Calu3 (cell line): Measurements from ENCODE around the gene SLCO2B1. TPM values are rescaled to one million over a fixed set of nuclear protein-coding genes. Genes with fewer than 3 reads are reported as not detected.

Source experiments
- BruUV-seq: library from RNA; stranded (reverse); fragments of 400-500 nt; replicated peaks from 2 replicates; lab custom pipeline; 2021; lab: Mats Ljungman, UMichigan
- CTCF ChIA-PET: fragments of 300-600 bp; sonication (Branson Sonifier 250); formaldehyde crosslinking; loops from one replicate; lab custom pipeline; 2022; ENCODE audit warnings: antibody characterized with exemption; lab: Charles Lee
- DNase-seq: peaks from one replicate; pipeline ENCODE4 v3.0.0; 2022
- H3K27ac Mint-ChIP-seq: one replicate; pipeline ENCODE4 v1.8.0; 2022; ENCODE audit warnings: mixed read lengths; ENCODE audit not compliant: unreplicated experiment
- H3K27me3 Mint-ChIP-seq: one replicate; pipeline ENCODE4 v1.8.0; 2022; ENCODE audit warnings: mixed read lengths; ENCODE audit not compliant: unreplicated experiment
- H3K36me3 Mint-ChIP-seq: one replicate; pipeline ENCODE4 v1.8.0; 2022; ENCODE audit warnings: mild to moderate bottlenecking, moderate library complexity, mixed read lengths; ENCODE audit not compliant: insufficient read depth, unreplicated experiment
- H3K4me1 Mint-ChIP-seq: one replicate; pipeline ENCODE4 v1.8.0; 2022; ENCODE audit warnings: mild to moderate bottlenecking, low read depth, mixed read lengths; ENCODE audit not compliant: unreplicated experiment
- H3K4me3 Mint-ChIP-seq: one replicate; pipeline ENCODE4 v1.8.0; 2022; ENCODE audit warnings: mild to moderate bottlenecking, low read depth, moderate library complexity, mixed read lengths; ENCODE audit not compliant: unreplicated experiment
- H3K9me3 Mint-ChIP-seq: one replicate; pipeline ENCODE4 v1.8.0; 2022; ENCODE audit warnings: low read depth, mixed read lengths; ENCODE audit not compliant: unreplicated experiment
- CTCF ChIP-seq: fragments of 200-600 bp; IDR thresholded peaks from one replicate; pipeline ENCODE4 v1.8.0; 2022; ENCODE audit warnings: antibody characterized with exemption; ENCODE audit not compliant: unreplicated experiment
- intact Hi-C: fragments of 100-400 bp; cut with micrococcal nuclease; formaldehyde crosslinking; loops from one replicate; pipeline ENCODE4 v1.10.0; 2022; ENCODE audit not compliant: unreplicated experiment
- total RNA-seq: library from RNA; stranded (reverse); gene quantifications from 2 replicates; pipeline ENCODE4 v1.2.3, GENCODE V29; 2022

The SLCO2B1 gene
- total RNA-seq, 1 experiment from 2014 or later: 0.31 TPM

DNA sequence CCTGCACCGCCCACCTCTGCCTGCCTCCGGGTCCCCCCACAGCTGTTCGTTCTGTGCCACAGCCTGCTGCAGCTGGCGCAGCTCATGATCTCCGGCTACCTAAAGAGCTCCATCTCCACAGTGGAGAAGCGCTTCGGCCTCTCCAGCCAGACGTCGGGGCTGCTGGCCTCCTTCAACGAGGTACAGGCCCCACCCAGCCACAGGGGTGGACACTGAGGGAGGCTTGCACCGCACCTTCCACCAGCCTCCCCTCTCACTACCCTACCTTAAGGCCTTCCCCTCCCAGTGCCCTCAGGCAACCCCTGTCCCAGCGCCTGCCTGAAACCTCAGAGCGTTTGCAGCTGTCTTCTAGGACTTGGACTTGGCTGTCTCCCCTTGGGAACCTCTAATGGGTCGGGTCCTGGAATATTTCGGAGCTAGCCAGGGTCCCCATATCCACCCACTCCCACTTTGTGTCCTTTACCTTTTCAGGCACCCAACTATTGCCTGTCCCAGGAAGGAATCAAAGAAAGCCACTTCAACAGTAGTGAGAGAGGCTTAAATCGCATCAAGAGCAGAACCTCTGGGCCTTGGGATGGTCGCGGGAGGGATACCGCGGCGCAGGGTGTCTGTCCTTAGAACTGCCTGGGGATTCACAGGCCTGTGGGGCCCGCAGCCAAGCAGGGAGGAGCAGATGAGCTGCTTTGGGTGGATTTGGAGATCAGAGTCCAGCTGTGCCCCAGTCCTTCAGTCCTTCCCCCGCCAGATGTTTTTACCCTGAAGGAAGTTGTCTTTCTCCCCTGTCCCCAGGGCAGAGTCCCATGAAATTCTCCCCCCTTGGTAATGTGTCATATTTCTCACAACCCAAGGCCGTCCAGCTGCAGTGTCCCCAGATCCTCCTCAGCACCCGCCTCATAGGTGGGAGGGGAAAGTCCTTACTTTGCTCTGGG is 13.3 kb downstream of the SLCO2B1 start:
- Mint-ChIP-seq H3K9me3 (peaks cover 6% of the 10 kb centered on the region), H3K27ac (no peak overlapping the region), H3K27me3 (peaks cover 41% of the 10 kb centered on the region), H3K36me3 (no peaks in the 10 kb centered on the region), H3K4me3 (no peak overlapping the region), H3K4me1 (peaks cover 17% of the 10 kb centered on the region)
- CTCF ChIA-PET: interaction anchor here (0.7 kb wide), 1 partner anchor 153 kb away, joined by 3 read pairs; no protein-coding TSS in a partner anchor
- TF ChIP-seq CTCF: no peak
- no TSS peak for BruUV-seq
- DNase-seq: no peak
- intact Hi-C loops: no loop called here

DNA sequence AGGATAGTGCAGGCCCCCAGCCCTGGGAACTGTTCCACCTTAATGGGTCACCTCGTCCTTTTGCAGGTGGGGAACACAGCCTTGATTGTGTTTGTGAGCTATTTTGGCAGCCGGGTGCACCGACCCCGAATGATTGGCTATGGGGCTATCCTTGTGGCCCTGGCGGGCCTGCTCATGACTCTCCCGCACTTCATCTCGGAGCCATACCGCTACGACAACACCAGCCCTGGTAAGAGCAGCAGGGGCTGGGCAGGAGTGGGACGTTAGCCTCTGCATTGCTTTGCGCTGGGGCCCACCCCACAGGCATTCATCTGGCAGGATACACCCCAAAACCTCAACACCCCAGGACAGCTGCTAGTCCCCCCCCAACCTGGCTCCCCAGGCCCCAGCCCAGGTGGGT is 14.8 kb downstream of the SLCO2B1 start:
- H3K9me3 Mint-ChIP-seq: peaks cover 3% of the 10 kb centered on the region
- BruUV-seq: no TSS peak
- DNase-seq: no peak
- peaks cover 2% of the 10 kb centered on the region for H3K4me1 Mint-ChIP-seq
- H3K27me3 Mint-ChIP-seq: peaks cover 55% of the 10 kb centered on the region
- CTCF ChIA-PET: interaction anchor here (0.7 kb wide), 1 partner anchor 154 kb away, joined by 5 read pairs; no protein-coding TSS in a partner anchor
- no peak for TF ChIP-seq CTCF
- H3K4me3 Mint-ChIP-seq: no peak overlapping the region
- H3K36me3 Mint-ChIP-seq: no peaks in the 10 kb centered on the region
- intact Hi-C loops: no loop called here
- no peak overlapping the region for H3K27ac Mint-ChIP-seq

DNA sequence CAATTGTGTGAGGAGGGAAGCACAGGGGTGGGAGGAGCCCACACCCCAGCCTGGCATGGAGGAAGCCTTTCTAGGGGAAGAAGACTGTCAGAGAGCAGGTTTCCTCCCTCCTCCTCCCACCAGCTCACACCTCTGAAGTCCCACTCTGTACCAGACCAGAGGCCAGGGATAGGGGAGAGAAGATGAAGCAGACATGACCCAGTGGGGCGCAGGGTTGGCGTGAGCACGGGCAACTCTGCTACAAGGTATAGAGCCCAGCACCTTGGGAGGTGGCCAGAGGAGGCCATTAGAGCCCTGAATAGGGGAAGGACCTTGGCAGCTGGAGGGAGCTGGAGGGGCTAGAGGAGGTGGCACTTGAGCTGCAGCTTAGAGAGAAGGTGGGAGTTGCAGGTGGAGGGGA is 15.9 kb downstream of the SLCO2B1 start:
- CTCF ChIA-PET: no interaction called here
- H3K36me3 Mint-ChIP-seq: no peaks in the 10 kb centered on the region
- no peak for DNase-seq
- no TSS peak for BruUV-seq
- peaks cover 63% of the 10 kb centered on the region for H3K27me3 Mint-ChIP-seq
- no peak overlapping the region for H3K27ac Mint-ChIP-seq
- no peaks in the 10 kb centered on the region for H3K9me3 Mint-ChIP-seq
- no peak overlapping the region for H3K4me3 Mint-ChIP-seq
- intact Hi-C loops: no loop called here
- TF ChIP-seq CTCF: no peak
- no peaks in the 10 kb centered on the region for H3K4me1 Mint-ChIP-seq

DNA sequence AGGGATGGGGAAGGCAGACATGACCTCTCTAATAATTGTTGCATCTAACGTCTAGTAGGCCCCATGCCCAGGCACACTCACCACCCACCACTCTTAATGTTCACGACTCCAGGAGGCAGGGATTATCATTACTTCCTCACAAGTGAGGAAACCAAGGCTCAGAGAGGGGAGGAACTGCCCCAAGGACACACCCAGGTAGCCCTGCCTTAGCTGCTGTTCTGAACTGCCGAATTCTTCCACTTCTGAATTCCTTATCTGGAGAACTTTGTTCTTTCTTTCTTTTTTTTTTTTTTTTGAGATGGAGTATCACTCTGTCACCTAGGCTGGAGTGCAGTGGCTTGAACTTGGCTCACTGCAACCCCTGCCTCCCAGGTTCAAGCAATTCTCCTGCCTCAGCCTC is 16.7 kb downstream of the SLCO2B1 start:
- DNase-seq: no peak
- no peak for TF ChIP-seq CTCF
- Mint-ChIP-seq H3K4me1 (no peaks in the 10 kb centered on the region), H3K27ac (no peak overlapping the region), H3K27me3 (peaks cover 65% of the 10 kb centered on the region), H3K4me3 (no peak overlapping the region), H3K9me3 (no peaks in the 10 kb centered on the region), H3K36me3 (no peaks in the 10 kb centered on the region)
- intact Hi-C loops: no loop called here
- CTCF ChIA-PET: no interaction called here
- no TSS peak for BruUV-seq
